Measurements from ENCODE around the gene DUSP5.

The DUSP5 gene

DNA sequence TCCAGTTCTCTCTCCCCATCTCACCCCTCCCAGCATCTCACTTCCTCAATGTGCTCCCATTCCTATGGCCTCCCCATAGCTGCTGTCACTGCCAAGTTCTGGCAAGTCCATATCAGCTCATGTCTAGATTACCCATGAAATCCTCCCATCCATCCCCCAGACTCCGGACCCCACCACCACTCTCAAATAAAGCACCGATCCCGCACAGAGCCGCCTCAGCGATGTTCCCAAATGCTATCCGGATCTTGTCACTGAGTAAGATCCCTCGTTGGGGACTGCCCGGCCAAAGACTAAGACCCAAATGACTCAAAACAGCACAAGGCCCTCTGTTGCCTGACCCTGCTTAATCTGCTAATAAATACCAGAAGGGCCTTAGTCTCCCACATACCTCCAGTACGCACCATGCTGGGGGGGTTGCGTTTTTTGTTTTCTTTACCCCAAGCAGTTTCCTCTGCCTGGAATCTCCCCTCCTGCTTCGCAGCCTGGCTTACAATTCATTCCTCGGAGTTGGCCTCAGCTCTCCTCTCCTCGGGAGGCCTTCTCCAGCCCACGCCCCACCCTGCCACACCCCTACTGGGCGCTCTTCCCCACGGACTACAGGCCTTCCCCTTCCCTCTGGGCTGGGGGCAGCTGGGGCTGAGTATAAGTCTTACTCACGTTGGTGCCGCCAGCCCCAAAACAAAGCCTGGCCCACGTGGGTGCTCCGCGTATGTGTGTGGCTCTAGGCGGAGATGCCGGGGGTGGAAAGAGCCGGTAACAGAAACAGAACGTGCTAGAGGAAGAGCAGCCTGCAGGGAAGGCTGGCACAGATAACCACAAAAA is 1.8 kb upstream of the DUSP5 start:
- peak overlapping the region; percentile 69 for H3K4me3 ChIP-seq (replicated peaks; ENCODE audit: low read depth, low read length)
- DNase-seq (ENCODE audit: extremely low read depth, low read depth): no peak

DNA sequence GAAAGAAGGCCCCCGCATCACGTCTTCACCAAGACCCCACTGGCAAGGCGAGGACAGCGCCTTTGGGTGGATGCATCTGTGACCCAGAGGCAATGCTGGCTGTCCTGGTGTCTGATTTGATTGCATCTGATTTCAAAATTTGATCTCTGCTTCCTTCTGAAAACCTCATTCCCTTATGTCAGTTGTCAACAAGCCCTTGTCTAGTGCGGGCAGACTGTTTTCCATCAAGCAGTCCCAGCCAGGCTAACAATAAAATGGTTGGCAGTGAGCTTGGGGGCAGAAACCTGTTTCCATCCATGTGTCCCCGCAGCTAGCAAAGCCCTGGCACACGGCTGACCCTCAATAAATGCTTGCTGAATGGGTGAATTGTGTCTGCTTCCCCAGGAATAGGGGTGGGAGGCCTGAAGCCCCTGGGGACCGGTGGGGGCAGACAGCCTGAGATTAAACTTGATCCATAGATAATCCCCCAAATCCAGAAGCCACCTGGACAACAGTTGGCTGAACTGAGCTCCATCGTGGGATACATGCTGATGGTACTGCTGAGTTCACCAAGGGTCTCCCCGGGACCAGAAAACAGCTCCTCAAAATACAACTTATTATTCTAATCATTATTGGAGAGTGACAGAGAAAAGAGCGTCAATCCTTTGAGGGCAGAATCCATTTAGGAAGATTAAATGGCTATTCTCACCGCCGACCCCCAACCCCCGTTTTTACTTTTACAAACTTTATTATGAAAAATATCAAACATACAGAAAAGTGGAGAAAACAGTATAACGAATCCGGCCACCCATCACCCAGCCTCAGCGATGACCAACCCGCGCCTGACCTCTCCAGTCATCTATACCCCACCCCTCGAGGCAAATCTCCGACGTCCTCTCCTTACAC is 912 bp upstream of the DUSP5 start:
- H3K4me3 ChIP-seq (replicated peaks; ENCODE audit: low read depth, low read length): peak overlapping the region; percentile 69
- no peak for DNase-seq (ENCODE audit: extremely low read depth, low read depth)
- TF ChIP-seq, protein P1, sequence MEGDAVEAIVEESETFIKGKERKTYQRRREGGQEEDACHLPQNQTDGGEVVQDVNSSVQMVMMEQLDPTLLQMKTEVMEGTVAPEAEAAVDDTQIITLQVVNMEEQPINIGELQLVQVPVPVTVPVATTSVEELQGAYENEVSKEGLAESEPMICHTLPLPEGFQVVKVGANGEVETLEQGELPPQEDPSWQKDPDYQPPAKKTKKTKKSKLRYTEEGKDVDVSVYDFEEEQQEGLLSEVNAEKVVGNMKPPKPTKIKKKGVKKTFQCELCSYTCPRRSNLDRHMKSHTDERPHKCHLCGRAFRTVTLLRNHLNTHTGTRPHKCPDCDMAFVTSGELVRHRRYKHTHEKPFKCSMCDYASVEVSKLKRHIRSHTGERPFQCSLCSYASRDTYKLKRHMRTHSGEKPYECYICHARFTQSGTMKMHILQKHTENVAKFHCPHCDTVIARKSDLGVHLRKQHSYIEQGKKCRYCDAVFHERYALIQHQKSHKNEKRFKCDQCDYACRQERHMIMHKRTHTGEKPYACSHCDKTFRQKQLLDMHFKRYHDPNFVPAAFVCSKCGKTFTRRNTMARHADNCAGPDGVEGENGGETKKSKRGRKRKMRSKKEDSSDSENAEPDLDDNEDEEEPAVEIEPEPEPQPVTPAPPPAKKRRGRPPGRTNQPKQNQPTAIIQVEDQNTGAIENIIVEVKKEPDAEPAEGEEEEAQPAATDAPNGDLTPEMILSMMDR (IDR thresholded peaks at IDR 0.05; ENCODE audit: low read depth, low read length, missing control alignments): no peak

More for the DNA sequence above, 1.8 kb upstream of the DUSP5 start:
- TF ChIP-seq, protein P1 (IDR thresholded peaks at IDR 0.05; ENCODE audit: low read depth, low read length, missing control alignments): no peak

DNA sequence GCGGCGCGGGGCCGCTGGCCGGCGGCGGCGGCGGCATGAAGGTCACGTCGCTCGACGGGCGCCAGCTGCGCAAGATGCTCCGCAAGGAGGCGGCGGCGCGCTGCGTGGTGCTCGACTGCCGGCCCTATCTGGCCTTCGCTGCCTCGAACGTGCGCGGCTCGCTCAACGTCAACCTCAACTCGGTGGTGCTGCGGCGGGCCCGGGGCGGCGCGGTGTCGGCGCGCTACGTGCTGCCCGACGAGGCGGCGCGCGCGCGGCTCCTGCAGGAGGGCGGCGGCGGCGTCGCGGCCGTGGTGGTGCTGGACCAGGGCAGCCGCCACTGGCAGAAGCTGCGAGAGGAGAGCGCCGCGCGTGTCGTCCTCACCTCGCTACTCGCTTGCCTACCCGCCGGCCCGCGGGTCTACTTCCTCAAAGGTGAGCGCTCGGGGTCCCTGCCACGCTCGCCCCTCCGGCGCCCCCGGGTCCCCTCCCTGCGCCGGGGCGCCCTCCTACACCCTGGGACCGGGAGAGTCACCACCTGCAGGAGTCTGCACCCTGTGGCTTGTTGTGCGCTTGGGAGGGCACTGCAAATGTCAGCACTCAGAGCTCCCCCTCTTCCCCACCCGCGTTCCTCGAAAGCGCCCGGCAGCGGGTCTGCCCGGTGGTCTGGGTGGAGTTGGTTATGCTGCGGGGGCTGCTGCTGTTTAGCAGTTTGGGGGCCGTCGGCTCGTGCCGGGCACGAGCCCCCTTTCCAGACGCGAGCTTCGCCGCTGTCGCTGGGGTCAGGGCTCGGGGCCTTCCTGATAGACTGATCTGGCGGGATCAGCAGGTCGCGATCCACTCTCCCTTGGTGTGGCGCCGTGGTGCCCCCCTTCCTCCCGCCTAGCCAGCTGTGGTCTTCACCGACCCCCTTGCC is 627 bp downstream of the DUSP5 start:
- TF ChIP-seq, protein P1 (IDR thresholded peaks at IDR 0.05; ENCODE audit: low read depth, low read length, missing control alignments): no peak
- no peak for DNase-seq (ENCODE audit: extremely low read depth, low read depth)
- peak overlapping the region; percentile 69 for H3K4me3 ChIP-seq (replicated peaks; ENCODE audit: low read depth, low read length)

DNA sequence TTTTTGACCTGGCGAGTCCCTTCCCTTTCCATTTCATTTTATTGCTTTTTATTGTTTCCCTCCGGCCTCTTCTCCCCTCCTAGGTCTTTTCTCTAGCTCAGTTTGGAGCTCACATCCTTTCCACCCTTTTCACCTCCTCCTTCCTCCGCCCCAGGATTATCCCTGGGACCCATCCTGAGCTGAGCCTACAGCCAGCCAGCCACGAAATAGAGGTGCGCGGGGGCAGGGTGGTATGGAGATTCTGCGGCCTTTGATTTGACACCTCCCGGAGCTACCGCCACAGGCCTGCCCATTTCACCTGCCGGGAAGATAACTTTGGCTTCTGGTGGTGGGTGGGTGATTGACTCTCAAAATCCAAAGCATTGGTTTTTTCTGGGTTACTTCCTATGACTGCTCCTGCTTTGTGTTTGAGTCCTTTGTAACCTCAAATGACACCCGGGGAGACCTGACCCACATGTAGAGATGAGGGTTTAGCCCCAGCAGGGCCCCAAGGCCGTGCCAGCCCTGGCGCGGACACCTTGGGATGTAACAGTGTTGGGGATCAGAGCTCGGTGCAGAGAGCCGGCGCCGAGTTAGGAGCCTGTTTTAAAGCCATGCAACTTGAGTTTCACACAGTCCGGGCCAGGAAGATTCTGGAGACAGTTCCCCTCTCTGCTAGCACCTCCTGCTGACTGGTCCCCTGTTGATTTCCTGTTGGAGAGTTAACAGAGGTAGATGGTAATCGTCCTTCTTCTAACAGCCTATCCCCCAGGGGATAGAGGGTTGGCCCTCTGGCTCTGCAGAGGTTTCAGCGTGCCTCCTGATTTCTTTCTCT is 1.5 kb downstream of the DUSP5 start:
- H3K4me3 ChIP-seq (replicated peaks; ENCODE audit: low read depth, low read length): peak overlapping the region; percentile 69
- TF ChIP-seq, protein P1 (IDR thresholded peaks at IDR 0.05; ENCODE audit: low read depth, low read length, missing control alignments): peak; percentile 36
- DNase-seq (ENCODE audit: extremely low read depth, low read depth): no peak

DNA sequence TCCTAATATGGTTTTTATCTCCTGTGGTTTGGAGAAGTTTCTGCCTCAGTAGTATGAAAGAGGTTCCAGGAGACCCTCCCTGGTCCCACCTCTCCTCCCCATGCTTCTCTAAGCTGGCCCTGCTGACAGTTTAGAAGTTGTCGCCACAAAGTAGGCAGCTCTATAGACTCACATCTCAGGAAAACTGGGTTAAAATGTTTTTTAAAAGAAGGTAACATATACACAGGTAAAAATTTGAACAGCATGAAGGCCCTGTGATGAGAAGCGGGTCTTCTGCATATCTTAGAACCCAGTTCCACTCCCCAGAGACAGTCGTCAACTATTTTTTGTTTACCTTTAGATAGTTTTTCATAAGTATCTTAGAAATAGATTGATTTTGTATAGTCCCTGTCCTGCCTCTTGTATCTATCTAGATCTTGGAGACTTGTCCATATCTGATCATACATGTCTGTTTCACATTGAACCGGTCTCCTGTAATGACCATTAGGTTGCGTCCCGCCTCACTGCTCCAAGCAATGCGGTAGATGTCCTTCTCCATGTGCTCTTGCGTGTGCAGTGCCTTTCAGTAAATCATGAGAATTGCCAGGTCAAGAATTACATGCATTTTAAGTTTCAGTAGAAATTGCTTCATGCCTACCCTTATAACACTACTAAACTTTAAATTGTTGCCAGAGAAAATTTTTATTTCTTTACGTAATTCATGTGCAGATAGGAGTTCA is 2.2 kb downstream of the DUSP5 start:
- TF ChIP-seq, protein P1 (IDR thresholded peaks at IDR 0.05; ENCODE audit: low read depth, low read length, missing control alignments): no peak
- H3K4me3 ChIP-seq (replicated peaks; ENCODE audit: low read depth, low read length): peak overlapping the region; percentile 69
- DNase-seq (ENCODE audit: extremely low read depth, low read depth): no peak

All from HFF-Myc (cell line).